Measurements from ENCODE around the gene OR10V1.
A peak's percentile ranks its signal among the peaks of the same experiment; 100 is the strongest.

The OR10V1 gene, protein sequence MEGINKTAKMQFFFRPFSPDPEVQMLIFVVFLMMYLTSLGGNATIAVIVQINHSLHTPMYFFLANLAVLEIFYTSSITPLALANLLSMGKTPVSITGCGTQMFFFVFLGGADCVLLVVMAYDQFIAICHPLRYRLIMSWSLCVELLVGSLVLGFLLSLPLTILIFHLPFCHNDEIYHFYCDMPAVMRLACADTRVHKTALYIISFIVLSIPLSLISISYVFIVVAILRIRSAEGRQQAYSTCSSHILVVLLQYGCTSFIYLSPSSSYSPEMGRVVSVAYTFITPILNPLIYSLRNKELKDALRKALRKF

DNA sequence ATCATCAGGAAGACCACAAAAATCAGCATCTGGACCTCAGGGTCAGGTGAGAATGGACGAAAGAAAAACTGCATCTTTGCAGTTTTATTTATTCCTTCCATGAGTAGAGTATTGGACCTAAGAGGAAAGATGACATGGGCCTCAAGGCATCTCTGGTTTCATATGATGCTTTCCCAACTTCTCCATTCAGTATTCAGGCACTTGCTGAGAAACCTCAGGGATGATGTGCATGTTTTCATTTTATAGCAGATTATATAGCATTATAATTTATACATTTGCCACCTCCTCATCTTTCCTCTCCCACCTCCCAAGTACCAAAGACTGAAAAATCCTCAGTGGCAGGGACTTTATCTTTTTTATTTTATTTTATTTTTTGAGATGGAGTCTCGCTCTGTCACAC, at the start of gene OR10V1:
Gene OR10V1 (minus strand): TSS at position 101 of the 400 bp plus-strand sequence. CDS start 0 bp downstream, at position 101.
- DNase-seq (ENCODE audit: low read depth) = no peak

DNA sequence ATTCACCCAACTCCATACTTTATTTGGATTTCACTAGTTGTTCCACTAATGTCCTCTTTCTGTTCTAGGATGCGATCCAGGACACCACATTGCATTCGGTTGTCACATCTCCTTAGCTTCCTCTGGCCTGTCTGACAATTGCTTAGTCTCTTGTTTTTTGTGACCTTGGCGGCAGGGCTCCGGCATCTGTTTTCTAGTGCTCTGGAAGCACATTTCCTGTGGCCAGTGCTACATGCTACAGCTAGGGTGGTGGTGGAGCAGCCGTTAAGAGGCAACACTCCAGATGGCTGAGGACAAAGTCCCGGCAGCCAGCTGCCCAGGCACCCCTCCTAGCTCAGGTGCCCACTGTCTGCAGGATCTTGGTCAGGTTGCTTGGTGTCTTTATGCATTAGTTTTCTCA, 48.3 kb upstream of the OR10V1 start:
- no peak for DNase-seq (ENCODE audit: low read depth)

DNA sequence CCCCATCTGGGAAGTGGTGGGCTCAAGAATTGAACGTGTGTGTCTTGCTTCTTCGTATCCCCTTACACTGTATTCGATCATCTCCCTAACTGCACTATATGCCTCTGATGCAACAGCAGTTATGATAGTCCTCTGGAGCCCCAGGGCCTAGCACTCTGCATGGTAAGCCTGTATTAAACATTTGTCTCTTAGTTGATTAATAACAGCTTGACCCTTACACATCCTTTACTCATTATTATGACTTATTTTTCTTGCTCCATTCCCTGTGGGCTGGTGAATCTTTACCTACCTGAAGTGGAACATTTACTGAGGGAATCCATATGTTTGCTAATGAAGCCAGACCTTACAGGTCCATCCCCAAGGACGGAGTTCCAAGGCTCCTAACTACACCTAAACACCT, 47.1 kb upstream of the OR10V1 start:
- DNase-seq (ENCODE audit: low read depth) = no peak

DNA sequence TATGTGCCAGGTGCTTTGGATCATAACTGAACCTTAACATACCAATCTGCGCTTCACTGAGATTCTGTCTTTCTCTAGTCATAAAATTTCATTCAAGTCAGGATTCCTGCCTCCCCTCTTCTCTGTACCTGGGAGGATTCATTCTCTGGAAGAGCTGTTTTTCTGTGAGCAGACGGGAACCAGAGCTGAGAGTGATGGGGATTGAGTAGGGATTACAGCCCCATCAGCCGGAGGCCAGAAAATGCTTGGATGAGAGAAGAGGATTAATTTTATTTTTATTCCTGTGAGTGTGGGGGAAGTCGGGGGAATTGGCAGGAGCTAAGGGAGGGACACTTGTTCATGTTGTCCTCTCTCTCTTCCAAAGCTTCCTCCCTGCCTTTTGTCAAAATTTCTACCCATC, 46.3 kb upstream of the OR10V1 start:
- DNase-seq (ENCODE audit: low read depth) = no peak

DNA sequence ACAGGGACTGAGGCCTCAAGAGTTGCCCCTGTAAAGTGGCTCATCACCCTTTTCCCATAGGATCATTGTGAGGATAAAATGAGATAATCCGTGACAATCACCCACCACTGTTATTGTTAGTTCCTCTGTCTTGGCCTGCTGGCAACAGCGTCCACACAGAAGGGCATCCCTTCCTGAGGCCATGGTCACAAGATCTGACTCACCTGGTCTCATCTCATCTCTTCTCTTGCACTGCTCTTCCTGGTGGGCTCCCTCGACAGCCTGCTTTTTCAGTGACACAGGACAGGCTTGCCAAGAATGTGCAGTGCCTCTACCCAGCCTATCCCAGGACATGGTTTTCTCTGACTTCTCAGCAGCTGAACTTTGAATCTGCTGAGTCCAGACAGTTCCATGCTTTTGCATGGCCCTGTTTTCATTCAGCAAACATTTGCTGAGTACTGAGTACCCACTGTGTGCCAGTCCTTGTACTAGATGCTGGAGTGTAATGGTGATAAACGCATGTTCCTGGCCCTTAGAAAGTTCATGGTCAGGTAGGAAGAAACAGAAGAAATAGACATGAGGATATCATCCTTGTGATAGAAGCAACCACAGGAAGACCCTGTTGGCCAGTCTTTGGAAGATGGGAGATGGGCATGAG, 44.9 kb upstream of the OR10V1 start:
- no peak for DNase-seq (ENCODE audit: low read depth)

DNA sequence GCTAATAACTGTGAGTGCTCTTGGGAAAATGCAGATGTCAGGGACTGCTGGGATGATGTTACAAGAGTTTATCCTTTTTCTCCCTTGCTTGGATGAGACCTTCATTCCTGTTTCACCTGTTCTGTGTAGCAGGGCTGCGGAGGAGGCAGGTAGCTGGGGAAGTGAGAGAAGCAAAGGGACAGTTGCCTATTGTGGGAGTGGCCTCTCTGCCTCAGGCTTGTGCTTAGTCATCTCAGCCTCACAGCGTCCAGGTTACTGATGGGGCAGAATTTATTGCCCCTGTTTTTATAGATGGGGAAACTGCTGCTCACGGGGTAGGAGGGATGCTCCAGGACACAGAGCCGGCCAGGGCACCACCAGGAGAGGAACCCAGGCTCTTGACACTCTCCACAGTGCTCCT, 43.2 kb upstream of the OR10V1 start:
- no peak for DNase-seq (ENCODE audit: low read depth)

DNA sequence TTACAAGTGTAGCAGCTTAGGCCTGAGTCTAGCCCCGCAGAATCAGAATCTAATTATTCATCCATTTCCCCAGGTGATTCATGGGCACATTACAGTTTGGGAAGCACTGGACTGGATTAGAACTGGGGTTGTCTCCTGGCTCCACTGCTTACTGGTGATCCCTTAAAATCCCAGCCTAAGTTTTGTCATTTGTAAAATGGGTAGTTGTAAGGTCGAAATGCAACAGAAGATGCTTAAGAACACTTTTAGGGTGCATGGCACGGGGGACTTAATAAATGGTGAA, 42.9 kb upstream of the OR10V1 start:
- no peak for DNase-seq (ENCODE audit: low read depth)

DNA sequence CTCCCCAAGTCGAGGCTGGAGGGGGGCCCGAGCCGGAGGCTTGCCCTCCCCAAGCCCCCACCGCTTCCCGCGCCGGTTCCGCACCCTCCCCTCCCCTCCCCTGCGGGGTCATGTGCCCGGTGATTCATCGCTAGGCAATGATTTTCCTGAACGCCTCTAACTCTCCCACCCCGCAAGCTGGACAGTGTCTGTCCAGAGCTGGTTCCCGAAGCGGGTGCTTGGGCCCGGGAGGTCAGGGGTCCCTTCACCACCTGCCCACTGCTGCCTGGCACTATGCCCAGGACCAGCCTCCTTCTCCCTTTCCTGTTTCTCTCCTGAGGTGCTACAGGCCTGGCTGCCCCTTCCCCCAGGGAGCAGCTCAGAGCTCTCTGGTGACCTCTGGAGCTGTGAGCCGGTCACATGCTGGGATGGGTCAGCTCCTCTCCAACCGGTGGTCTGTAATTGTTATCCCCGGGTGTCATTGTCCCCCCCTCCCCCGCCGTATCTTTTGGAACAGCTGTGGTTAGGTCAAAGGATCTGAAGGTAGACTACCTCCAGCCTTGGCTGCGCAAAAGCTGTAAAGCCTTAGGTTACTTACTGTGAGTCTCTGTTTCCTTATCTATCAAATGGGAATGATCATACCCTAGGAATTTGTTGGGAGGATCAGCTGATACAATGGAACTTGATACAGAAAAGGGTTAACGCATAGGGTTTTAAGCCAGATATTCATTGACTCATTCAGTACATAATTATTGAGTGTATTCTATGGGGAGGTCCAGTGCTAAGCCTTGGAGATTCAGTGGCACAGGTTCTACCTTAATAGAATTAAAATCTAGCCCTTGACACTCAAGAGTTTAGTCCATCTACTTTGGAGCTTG, 42.3 kb upstream of the OR10V1 start:
- peak; percentile 13 for DNase-seq (ENCODE audit: low read depth)

DNA sequence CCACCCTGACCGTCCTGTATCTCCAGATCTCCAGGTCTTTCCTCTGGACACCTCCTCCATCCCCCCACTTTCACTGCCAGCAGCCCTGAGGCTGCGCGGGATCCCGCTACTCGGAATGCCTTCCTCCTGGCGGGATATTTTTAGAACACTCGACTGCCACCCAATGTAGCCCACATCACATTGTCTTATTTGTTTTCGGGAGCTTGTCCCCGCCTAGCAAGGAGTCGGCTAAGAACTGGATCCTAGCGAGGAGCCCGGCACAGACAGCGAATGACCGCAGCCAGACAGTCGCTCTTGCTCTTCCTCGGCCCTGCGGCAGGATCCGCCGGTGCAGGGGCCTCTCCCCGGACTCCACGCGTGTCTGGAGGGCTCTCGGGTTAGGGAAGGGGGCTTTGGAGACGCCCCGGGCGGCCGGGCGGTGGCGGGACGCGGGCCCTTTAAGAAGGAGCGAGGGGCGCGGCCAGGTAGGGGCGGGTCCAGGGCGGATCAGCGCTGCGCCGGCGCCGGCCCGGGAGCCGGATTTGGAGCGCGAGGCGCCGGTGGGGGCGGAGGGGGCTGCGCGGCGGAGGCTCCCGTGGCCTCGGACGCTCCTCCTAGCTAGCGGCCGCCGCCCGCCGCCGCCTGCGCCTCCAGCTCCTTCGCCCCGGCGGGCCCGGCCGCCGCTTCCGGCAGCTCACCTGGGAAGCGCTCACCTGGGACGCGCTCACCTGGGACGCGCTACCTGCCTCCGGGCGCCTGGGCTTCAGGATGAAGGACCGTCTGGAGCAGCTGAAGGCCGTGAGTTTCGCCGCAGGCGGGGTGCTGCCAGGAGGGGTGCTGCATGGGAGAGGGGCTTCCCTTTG, 41.4 kb upstream of the OR10V1 start, which contains the start of gene STX3:
Gene STX3 (plus strand): TSS at position 518 of the 842 bp plus-strand sequence. CDS start 230 bp downstream, at position 748.
- DNase-seq (ENCODE audit: low read depth) = peak; percentile 45

DNA sequence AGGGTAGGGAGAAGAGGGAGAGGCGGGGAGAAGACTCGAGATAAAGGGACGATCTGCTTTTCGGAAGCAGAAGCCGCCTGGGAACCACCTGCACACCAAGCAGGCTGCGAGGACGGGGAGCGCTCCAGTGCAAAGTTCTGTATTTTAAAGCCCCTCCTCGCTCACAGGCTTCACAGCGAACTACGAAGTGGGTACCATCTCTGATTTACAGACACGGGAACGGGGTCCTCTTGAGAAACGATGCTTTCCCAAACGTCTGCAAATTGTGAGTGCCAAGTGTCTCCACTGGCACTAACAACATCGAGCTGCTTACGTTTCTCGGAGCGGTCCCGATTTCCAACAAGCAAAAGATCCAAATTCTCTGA, 40.8 kb upstream of the OR10V1 start:
- no peak for DNase-seq (ENCODE audit: low read depth)

DNA sequence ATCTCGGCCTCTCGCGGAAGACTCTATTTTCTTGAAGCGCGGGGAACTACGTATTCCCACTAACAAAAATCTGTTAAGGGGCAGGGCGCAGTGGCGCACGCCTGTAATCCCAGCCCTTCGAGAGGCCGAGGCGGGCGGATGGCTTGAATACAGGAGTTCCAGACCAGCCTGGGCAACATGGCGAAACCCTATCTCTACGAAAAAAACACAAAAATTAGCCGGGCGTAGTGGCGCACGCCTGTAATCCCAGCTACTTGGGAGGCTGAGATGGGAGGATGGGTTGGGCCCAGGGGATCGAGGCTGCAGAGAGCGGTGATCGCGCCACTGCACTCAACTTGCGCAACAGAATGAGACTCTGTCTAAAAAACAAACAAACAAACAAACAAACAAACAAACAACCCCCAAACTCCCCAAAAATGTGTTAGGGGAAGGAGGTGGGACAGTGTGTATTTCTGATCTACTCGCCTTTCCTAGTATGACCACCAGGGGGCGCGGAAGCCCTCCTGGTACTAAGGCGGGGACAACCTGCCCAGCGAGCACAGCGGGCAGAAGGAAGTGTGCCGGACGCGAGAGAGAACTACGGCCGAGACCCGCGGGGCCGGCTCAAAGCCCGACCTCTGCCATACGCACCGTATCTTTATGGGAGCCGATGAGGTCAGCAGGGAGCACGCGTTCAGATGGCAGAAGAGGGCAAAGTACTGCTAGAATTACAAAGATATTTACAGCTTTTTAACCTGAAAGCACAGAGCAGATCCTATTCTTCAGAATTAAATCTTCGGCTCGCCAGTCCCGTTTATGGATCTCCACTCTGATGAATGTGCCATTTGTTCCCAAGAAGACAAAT, 40.2 kb upstream of the OR10V1 start:
- DNase-seq (ENCODE audit: low read depth) = peak; percentile 81

DNA sequence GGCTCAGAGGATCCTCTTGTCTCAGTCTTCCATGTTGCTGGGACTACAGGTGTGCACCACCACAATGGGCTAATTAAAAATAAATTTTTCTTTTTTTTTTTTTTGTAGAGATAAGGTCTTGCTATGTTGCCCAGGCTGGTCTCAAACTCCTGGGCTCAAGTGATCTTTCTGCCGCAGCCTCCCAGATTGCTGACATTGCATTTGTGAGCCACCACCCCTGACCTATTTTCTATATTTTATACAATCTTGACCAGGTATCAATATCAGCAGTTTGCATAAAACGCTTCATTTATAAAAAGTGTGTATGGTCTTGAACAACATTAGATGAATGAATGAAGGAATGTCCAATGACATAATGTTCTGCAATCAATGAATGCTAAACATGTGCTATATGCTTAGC, 32.5 kb upstream of the OR10V1 start:
- no peak for DNase-seq (ENCODE audit: low read depth)

DNA sequence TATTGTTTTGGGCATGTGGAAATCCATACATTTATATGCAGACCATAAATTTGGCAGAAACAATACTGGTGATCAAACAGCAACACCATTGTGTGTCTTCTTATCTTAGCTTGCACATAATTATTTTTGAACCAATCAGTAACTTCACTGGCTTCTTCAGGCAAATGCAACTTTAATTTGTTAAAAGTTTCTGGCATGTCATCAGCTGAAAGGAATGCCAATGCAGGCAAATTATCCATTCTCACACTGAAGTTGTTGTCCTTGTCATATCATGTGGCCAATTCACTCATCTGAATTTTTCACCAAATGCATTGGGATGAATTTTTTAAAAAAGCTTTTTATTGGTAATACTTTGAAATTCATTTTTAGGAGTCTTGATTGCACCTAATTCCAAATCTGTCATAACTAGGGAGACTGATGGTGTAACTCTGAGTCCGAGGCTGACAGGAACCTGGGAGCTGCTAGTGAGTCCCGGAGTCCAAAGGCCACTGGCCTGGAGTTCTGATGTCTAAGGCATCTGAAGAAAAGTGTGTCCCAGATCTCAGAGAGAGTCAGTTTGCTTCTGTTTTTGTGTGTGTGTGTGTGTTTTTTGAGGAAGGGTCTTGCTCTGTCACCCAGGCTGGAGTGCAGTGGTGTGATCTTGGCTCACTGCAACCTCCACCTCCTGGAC, 17.4 kb upstream of the OR10V1 start:
- no peak for DNase-seq (ENCODE audit: low read depth)

DNA sequence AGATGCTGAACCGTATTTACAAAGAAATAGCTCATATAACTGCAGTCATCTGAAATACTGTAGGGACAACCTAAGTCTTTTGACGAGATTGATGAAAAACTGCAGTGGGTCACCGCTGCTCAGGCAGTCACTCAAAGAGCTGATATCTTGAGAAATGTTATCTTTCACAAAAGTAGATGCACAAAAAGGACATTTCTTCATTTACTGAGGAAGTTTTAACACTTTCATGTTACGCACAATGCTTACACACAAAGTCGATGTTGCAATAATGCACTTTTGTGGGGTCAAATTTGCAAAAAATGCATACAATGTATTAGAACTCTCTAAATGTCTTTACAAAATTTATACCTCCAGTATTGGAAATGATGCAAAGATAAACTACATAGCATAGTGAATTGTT, 16.2 kb upstream of the OR10V1 start:
- no peak for DNase-seq (ENCODE audit: low read depth)

DNA sequence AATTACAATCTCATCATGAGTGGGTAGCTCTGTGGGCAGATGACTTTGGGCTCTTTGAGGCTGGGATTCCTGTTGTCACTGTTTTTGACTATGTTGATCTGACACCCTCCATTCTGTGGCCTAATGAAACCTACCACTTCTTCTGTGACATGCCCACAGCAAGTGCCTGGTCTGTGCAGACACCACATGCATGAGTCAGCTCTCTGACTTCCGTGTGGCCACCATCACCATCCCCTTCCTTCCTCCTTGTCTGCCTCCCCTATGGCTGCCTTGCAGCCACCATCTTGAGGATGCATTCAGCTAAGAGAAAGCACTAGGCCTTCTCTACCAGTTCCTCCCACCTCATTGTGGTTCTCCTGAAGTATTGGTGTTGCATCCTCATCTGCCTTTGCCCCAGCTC, 15.3 kb upstream of the OR10V1 start:
- no peak for DNase-seq (ENCODE audit: low read depth)

DNA sequence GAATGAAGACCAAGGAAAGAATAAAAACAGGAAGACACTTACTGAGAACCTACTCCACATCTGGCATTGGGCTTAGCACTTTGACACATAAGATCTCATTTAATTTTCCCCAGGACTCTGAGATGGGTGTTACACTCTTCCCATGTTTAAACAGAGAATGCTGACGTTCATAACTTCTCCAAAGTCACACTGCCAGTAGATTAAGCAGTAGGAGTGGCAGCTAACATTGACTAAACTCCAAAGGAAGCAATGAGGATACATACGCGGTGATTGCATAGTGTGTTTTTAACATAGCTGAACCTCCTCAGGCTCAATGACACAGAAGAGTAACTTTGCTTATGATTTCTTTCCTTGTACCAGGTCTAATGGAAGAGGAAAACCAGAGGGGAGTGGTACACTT, 14.5 kb upstream of the OR10V1 start:
- no peak for DNase-seq (ENCODE audit: low read depth)

DNA sequence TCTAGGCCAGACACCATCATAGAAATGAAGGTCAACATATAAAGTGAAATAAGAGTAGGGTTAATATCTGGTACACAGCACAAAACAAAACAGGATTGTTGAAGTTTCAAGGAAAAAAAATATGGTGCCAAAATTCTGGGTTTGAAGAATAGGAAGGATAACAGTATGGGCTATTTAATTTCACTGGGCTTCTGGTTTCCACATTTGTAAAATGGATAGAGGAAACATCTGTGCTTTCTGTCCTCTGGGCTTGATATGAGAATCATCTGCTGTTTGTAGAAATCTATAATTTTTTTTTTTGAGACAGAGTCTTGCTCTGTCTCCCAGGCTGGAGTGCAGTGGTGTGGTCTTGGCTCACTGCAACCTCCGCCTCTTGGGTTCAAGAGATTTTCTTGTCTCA, 13.8 kb upstream of the OR10V1 start:
- no peak for DNase-seq (ENCODE audit: low read depth)

DNA sequence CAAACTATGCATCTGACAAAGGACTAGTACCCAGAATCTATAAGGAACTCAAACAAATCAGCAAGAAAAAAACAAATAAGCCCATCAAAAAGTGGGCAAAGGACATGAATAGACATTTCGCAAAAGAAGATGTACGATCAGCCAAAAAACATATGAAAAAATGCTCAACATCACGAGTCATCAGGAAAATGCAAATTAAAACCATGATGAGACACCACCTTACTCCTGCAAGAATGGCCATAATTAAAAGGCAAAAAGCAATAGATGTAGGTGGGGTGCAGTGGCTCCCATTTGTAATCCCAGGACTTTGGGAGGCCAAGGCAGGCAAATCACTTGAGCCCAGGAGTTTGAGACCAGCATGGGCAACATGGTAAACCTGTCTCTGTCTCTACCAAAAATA, 10.4 kb upstream of the OR10V1 start:
- no peak for DNase-seq (ENCODE audit: low read depth)

DNA sequence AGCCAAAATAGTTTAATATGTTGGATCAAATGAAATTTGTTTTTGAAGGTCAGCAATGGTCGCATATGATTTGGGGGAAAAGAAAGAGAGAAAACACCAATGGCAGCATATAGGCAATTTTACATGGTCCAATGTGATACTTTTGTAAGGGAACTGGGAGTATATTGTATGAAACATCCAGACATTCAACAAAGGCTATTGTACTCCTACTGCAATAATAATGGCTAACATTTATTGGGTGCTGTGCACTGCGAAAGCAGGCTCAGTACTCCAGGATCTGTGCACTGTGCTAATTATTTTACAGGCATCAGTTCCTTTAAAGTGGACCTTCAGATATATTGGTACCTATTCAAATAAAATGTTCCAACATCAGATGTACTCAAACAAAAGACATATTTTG, 5.9 kb upstream of the OR10V1 start:
- no peak for DNase-seq (ENCODE audit: low read depth)

DNA sequence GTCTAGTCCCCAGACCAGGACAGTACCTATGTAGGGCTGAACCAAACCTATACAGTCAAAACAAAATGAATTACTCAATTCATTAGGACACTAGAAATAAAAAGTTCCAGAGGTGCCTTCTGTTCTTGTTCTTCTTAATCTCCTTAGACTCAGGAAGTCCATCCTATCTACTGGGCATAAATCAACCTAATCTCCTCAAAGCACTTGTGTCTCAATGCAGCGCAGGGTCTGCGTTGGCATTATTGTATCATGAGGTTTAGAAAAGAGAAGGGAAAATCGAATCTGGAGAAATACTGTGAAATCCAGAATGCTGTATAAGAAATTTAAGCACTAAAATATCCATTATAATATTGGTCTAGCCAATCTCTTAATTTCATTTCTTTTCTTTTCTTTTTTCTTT, 2.4 kb upstream of the OR10V1 start:
- DNase-seq (ENCODE audit: low read depth) = no peak
